Measurements from ENCODE around the gene PDZD2. TPM values are rescaled to one million over a fixed set of nuclear protein-coding genes. Genes with fewer than 3 reads are reported as not detected.

PDZD2 gene
- total and polyA plus RNA-seq, 2 experiments from 2014 or later, result 8.3 to 16.9 TPM

DNA sequence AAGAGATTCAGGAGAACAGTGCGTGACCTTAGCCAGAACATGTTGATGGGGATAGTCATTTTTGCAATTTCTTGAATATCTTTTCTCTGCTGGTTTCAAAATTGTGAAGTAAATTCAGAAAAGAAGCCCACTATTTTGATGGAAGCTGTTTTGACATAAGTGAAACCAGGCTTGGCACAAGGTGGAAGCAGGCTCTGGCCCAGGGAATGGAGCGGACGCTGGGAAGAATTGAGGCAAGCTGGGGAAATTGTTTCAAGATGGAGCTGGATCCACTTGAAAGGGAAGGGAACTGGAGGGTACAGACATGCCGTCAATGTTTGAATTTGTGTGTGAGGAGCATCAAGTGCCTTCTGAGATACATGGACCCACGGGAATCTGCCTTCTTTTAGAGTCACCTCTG lies 328.0 kb downstream of the PDZD2 start (continued):
- TF ChIP-seq, protein P1, sequence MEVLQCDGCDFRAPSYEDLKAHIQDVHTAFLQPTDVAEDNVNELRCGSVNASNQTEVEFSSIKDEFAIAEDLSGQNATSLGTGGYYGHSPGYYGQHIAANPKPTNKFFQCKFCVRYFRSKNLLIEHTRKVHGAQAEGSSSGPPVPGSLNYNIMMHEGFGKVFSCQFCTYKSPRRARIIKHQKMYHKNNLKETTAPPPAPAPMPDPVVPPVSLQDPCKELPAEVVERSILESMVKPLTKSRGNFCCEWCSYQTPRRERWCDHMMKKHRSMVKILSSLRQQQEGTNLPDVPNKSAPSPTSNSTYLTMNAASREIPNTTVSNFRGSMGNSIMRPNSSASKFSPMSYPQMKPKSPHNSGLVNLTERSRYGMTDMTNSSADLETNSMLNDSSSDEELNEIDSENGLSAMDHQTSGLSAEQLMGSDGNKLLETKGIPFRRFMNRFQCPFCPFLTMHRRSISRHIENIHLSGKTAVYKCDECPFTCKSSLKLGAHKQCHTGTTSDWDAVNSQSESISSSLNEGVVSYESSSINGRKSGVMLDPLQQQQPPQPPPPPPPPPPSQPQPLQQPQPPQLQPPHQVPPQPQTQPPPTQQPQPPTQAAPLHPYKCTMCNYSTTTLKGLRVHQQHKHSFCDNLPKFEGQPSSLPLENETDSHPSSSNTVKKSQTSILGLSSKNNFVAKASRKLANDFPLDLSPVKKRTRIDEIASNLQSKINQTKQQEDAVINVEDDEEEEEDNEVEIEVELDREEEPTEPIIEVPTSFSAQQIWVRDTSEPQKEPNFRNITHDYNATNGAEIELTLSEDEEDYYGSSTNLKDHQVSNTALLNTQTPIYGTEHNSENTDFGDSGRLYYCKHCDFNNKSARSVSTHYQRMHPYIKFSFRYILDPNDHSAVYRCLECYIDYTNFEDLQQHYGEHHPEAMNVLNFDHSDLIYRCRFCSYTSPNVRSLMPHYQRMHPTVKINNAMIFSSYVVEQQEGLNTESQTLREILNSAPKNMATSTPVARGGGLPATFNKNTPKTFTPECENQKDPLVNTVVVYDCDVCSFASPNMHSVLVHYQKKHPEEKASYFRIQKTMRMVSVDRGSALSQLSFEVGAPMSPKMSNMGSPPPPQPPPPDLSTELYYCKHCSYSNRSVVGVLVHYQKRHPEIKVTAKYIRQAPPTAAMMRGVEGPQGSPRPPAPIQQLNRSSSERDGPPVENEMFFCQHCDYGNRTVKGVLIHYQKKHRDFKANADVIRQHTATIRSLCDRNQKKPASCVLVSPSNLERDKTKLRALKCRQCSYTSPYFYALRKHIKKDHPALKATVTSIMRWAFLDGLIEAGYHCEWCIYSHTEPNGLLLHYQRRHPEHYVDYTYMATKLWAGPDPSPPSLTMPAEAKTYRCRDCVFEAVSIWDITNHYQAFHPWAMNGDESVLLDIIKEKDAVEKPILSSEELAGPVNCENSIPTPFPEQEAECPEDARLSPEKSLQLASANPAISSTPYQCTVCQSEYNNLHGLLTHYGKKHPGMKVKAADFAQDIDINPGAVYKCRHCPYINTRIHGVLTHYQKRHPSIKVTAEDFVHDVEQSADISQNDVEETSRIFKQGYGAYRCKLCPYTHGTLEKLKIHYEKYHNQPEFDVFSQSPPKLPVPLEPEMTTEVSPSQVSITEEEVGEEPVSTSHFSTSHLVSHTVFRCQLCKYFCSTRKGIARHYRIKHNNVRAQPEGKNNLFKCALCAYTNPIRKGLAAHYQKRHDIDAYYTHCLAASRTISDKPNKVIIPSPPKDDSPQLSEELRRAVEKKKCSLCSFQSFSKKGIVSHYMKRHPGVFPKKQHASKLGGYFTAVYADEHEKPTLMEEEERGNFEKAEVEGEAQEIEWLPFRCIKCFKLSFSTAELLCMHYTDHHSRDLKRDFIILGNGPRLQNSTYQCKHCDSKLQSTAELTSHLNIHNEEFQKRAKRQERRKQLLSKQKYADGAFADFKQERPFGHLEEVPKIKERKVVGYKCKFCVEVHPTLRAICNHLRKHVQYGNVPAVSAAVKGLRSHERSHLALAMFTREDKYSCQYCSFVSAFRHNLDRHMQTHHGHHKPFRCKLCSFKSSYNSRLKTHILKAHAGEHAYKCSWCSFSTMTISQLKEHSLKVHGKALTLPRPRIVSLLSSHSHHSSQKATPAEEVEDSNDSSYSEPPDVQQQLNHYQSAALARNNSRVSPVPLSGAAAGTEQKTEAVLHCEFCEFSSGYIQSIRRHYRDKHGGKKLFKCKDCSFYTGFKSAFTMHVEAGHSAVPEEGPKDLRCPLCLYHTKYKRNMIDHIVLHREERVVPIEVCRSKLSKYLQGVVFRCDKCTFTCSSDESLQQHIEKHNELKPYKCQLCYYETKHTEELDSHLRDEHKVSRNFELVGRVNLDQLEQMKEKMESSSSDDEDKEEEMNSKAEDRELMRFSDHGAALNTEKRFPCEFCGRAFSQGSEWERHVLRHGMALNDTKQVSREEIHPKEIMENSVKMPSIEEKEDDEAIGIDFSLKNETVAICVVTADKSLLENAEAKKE (CRISPR knock-in tag; IDR thresholded peaks at IDR 0.05), result no peak
- no peak for TF ChIP-seq ZNF114 (CRISPR knock-in tag; IDR thresholded peaks at IDR 0.05)
- TF ChIP-seq, protein P2, sequence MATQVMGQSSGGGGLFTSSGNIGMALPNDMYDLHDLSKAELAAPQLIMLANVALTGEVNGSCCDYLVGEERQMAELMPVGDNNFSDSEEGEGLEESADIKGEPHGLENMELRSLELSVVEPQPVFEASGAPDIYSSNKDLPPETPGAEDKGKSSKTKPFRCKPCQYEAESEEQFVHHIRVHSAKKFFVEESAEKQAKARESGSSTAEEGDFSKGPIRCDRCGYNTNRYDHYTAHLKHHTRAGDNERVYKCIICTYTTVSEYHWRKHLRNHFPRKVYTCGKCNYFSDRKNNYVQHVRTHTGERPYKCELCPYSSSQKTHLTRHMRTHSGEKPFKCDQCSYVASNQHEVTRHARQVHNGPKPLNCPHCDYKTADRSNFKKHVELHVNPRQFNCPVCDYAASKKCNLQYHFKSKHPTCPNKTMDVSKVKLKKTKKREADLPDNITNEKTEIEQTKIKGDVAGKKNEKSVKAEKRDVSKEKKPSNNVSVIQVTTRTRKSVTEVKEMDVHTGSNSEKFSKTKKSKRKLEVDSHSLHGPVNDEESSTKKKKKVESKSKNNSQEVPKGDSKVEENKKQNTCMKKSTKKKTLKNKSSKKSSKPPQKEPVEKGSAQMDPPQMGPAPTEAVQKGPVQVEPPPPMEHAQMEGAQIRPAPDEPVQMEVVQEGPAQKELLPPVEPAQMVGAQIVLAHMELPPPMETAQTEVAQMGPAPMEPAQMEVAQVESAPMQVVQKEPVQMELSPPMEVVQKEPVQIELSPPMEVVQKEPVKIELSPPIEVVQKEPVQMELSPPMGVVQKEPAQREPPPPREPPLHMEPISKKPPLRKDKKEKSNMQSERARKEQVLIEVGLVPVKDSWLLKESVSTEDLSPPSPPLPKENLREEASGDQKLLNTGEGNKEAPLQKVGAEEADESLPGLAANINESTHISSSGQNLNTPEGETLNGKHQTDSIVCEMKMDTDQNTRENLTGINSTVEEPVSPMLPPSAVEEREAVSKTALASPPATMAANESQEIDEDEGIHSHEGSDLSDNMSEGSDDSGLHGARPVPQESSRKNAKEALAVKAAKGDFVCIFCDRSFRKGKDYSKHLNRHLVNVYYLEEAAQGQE (IDR thresholded peaks at IDR 0.05; ENCODE audit: unreplicated experiment), result no peak
- TF ChIP-seq, protein P3, sequence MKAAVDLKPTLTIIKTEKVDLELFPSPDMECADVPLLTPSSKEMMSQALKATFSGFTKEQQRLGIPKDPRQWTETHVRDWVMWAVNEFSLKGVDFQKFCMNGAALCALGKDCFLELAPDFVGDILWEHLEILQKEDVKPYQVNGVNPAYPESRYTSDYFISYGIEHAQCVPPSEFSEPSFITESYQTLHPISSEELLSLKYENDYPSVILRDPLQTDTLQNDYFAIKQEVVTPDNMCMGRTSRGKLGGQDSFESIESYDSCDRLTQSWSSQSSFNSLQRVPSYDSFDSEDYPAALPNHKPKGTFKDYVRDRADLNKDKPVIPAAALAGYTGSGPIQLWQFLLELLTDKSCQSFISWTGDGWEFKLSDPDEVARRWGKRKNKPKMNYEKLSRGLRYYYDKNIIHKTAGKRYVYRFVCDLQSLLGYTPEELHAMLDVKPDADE (IDR thresholded peaks at IDR 0.05), result no peak
- no peak for TF ChIP-seq EZH2phosphoT487 (IDR thresholded peaks at IDR 0.05; ENCODE audit: unreplicated experiment)
- TF ChIP-seq, protein P4, sequence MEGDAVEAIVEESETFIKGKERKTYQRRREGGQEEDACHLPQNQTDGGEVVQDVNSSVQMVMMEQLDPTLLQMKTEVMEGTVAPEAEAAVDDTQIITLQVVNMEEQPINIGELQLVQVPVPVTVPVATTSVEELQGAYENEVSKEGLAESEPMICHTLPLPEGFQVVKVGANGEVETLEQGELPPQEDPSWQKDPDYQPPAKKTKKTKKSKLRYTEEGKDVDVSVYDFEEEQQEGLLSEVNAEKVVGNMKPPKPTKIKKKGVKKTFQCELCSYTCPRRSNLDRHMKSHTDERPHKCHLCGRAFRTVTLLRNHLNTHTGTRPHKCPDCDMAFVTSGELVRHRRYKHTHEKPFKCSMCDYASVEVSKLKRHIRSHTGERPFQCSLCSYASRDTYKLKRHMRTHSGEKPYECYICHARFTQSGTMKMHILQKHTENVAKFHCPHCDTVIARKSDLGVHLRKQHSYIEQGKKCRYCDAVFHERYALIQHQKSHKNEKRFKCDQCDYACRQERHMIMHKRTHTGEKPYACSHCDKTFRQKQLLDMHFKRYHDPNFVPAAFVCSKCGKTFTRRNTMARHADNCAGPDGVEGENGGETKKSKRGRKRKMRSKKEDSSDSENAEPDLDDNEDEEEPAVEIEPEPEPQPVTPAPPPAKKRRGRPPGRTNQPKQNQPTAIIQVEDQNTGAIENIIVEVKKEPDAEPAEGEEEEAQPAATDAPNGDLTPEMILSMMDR (conservative IDR thresholded peaks at IDR 0.05; ENCODE audit: low read depth in 2 of 2), result no peak

Measured in GM23338 (cell line).